Coronary artery (tissue), 2 donors: ENCODE measurements around the gene ZFYVE16.

Source experiments
- DNase-seq: peaks from one replicate; pipeline ENCODE4 v3.0.0-alpha.2; 2017; ENCODE audit warnings: low spot score
- H3K27ac ChIP-seq, 2 donors: fragments of 200-600 bp; sonication (generic); one replicate each; pipeline ENCODE4 v1.5.1; 2016 to 2019
- H3K4me3 ChIP-seq: fragments of 200-600 bp; sonication (generic); 2 replicates; pipeline ENCODE4 v1.5.1; 2016; ENCODE audit warnings: mild to moderate bottlenecking, moderate library complexity
- CTCF ChIP-seq: fragments of 200-600 bp; sonication (generic); IDR thresholded peaks from one replicate; pipeline ENCODE4 v1.5.1; 2019; ENCODE audit warnings: antibody characterized with exemption

The ZFYVE16 gene

GRCh38 chr5:80474929-80475328 lies 67.1 kb downstream of the ZFYVE16 start:
- no peak for TF ChIP-seq CTCF
- H3K4me3 ChIP-seq, result no peak overlapping the region
- no peak for DNase-seq
- no peak overlapping the region for H3K27ac ChIP-seq

GRCh38 chr5:80479713-80480112 lies 71.8 kb downstream of the ZFYVE16 start:
- H3K27ac ChIP-seq, result no peak overlapping the region
- no peak for DNase-seq
- no peak for TF ChIP-seq CTCF
- no peak overlapping the region for H3K4me3 ChIP-seq

GRCh38 chr5:80480354-80480753 lies 72.5 kb downstream of the ZFYVE16 start:
- TF ChIP-seq CTCF, result no peak
- DNase-seq, result no peak
- H3K27ac ChIP-seq, result no peak overlapping the region
- no peak overlapping the region for H3K4me3 ChIP-seq

- no peak for DNase-seq
- Histone ChIP-seq H3K4me3 (no peak overlapping the region), H3K27ac (no peak overlapping the region)
- peak; percentile 17 for TF ChIP-seq CTCF
These were observed 73.4 kb downstream of the ZFYVE16 start for GRCh38 chr5:80481019-80481893.

- TF ChIP-seq CTCF, result no peak
- Histone ChIP-seq H3K4me3 (no peak overlapping the region), H3K27ac (no peak overlapping the region)
- DNase-seq, result no peak
These were observed 74.7 kb downstream of the ZFYVE16 start for GRCh38 chr5:80482578-80482977.

- no peak for DNase-seq
- Histone ChIP-seq H3K27ac (no peak overlapping the region), H3K4me3 (no peak overlapping the region)
- no peak for TF ChIP-seq CTCF
These were observed 75.9 kb downstream of the ZFYVE16 start for GRCh38 chr5:80483636-80484232.

- H3K27ac ChIP-seq, result peak overlapping the region; percentile 69 to 71
- peak overlapping the region; percentile 77 for H3K4me3 ChIP-seq
- no peak for TF ChIP-seq CTCF
- no peak for DNase-seq
These were observed 79.6 kb downstream of the ZFYVE16 start for GRCh38 chr5:80487444-80487828.
